Measurements from ENCODE around the gene SGCA. TPM values are rescaled to one million over a fixed set of nuclear protein-coding genes. Genes with fewer than 3 reads are reported as not detected.
A peak's percentile ranks its signal among the peaks of the same experiment; 100 is the strongest.

Gene SGCA
- total RNA-seq, 1 donor from 2014 or later = 137 TPM

GRCh38 chr17:50169121-50169764 is 3.4 kb downstream of the SGCA start:
- Histone ChIP-seq H3K27me3 (ENCODE audit: low read depth) (no peaks in the 10 kb centered on the region), H3K4me3 (no peak overlapping the region), H3K4me1 (peaks cover 82% of the 10 kb centered on the region), H3K9me3 (replicated peaks) (no peaks in the 10 kb centered on the region), H3K36me3 (no peaks in the 10 kb centered on the region), H3K27ac (replicated peaks) (peak overlapping the region; percentile 28)
- intact Hi-C loops (cut with micrococcal nuclease) = loop anchor here (10.0 kb wide), 1 partner anchor 74 kb away; the partner anchor contains the start of gene PDK2
- TF ChIP-seq, protein P1, sequence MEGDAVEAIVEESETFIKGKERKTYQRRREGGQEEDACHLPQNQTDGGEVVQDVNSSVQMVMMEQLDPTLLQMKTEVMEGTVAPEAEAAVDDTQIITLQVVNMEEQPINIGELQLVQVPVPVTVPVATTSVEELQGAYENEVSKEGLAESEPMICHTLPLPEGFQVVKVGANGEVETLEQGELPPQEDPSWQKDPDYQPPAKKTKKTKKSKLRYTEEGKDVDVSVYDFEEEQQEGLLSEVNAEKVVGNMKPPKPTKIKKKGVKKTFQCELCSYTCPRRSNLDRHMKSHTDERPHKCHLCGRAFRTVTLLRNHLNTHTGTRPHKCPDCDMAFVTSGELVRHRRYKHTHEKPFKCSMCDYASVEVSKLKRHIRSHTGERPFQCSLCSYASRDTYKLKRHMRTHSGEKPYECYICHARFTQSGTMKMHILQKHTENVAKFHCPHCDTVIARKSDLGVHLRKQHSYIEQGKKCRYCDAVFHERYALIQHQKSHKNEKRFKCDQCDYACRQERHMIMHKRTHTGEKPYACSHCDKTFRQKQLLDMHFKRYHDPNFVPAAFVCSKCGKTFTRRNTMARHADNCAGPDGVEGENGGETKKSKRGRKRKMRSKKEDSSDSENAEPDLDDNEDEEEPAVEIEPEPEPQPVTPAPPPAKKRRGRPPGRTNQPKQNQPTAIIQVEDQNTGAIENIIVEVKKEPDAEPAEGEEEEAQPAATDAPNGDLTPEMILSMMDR (IDR thresholded peaks at IDR 0.05; ENCODE audit: borderline replicate concordance) = peak; percentile 63
- DNase-seq = no peak

DNA sequence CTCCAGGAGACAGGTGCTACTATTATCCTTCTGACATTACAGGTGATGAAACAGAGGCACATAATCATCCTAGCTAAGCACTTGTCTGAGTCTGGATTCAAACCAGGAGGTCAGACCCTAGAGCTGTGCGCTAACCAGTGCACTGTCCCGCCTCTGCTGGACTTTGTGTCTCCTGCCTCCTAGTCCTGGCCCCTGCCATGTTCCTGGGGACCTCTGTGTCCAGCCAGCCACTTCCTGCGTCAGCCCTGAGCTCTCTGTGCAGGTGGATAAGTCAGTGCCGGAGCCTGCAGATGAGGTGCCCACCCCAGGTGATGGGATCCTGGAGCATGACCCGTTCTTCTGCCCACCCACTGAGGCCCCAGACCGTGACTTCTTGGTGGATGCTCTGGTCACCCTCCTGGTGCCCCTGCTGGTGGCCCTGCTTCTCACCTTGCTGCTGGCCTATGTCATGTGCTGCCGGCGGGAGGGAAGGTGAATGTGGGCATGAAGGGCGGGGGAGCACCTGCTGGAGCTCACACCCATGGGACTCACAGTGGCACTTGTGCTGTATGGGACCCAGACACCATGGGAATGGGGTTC is 4.2 kb downstream of the SGCA start:
- Histone ChIP-seq H3K4me3 (no peak overlapping the region), H3K9me3 (replicated peaks) (no peaks in the 10 kb centered on the region), H3K4me1 (peaks cover 77% of the 10 kb centered on the region), H3K36me3 (no peaks in the 10 kb centered on the region), H3K27me3 (ENCODE audit: low read depth) (no peaks in the 10 kb centered on the region), H3K27ac (replicated peaks) (peak overlapping the region; percentile 70)
- intact Hi-C loops (cut with micrococcal nuclease) = loop anchor here (10.0 kb wide), 1 partner anchor 75 kb away; the partner anchor contains the start of gene PDK2
- no peak for DNase-seq
- TF ChIP-seq, protein P1 (IDR thresholded peaks at IDR 0.05; ENCODE audit: borderline replicate concordance) = no peak

DNA sequence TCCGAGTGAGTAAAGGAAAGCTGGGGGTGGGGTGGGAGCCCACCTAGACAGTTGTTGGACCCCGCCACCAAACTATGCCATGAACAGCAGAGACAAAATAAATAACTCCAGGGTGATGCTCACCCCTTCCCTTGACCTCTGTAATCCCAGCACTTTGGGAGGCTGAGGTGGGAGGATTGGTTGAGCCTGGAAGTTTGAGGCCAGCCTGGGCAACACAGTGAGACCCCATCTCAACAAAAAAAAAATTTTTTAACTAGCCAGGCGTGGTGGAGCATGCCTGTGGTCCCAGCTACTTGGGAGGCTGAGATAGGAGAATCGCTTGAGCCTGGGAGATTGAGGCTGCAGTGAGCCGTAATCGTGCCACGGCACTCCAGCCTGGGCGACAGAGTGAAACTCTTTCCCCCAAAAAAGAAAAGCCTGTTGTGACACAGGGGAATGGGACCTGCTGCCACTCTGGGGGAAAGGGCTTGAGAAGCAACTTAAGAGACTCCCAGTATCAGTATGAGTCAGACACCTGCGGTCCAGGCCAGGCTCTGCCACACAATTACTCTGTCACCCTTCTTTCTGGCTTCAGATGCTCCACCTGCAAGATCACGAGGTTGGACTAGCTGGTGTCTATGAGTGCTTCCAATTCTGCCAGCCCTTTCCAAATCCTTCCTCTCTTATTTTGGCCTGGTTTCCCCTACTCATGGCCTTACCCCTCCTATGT is 5.0 kb downstream of the SGCA start:
- intact Hi-C loops (cut with micrococcal nuclease) = no loop called here
- H3K27ac ChIP-seq (replicated peaks) = peak overlapping the region; percentile 70
- no peaks in the 10 kb centered on the region for H3K9me3 ChIP-seq (replicated peaks)
- no peaks in the 10 kb centered on the region for H3K27me3 ChIP-seq (ENCODE audit: low read depth)
- TF ChIP-seq, protein P1 (IDR thresholded peaks at IDR 0.05; ENCODE audit: borderline replicate concordance) = no peak
- no peaks in the 10 kb centered on the region for H3K36me3 ChIP-seq
- peaks cover 79% of the 10 kb centered on the region for H3K4me1 ChIP-seq
- DNase-seq = no peak
- H3K4me3 ChIP-seq = no peak overlapping the region

DNA sequence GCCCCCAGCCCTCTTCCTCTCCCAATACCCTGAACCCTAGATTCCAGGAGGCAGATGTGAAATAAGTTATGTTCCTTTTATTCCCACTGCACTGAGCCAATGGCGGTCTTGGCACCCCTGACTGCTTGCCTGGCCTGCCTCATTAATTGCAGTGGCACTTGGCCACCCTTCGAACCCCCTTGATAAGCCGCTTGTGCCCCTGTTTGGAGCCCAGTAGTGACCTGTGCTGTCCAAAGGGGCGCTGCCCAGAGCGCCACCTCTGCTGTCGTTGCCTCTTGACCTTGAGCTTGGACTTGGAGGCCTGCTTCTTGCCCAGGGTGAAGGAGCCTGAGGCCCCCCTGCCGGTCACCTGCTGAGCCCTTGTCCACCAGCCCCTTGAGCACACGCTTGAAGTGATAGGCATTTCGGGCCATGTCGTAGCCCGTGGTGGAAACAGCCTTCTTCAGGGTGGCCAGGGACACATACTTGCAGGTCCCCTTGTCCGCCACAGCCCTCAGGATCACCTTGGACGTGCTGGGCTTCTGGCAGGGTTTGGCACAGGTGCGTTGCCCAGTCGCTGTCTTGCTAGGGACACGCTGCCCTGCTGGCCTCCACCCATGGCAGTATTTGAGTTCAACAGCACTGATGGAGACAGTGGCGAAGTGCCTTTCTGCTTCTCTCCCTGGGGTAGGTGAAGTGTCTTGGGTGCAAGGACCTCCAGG is 5.7 kb downstream of the SGCA start:
- Histone ChIP-seq H3K36me3 (no peaks in the 10 kb centered on the region), H3K27ac (replicated peaks) (peak overlapping the region; percentile 70), H3K4me1 (peaks cover 86% of the 10 kb centered on the region), H3K27me3 (ENCODE audit: low read depth) (no peaks in the 10 kb centered on the region), H3K9me3 (replicated peaks) (no peaks in the 10 kb centered on the region), H3K4me3 (no peak overlapping the region)
- TF ChIP-seq, protein P1 (IDR thresholded peaks at IDR 0.05; ENCODE audit: borderline replicate concordance) = no peak
- intact Hi-C loops (cut with micrococcal nuclease) = no loop called here
- DNase-seq = no peak

- Histone ChIP-seq H3K27ac (replicated peaks) (peak overlapping the region; percentile 70), H3K4me1 (peaks cover 90% of the 10 kb centered on the region), H3K36me3 (no peaks in the 10 kb centered on the region), H3K4me3 (no peak overlapping the region), H3K9me3 (replicated peaks) (no peaks in the 10 kb centered on the region), H3K27me3 (ENCODE audit: low read depth) (no peaks in the 10 kb centered on the region)
- TF ChIP-seq, protein P1 (IDR thresholded peaks at IDR 0.05; ENCODE audit: borderline replicate concordance) = no peak
- no peak for DNase-seq
- intact Hi-C loops (cut with micrococcal nuclease) = no loop called here
These were observed 6.3 kb downstream of the SGCA start for GRCh38 chr17:50172130-50172529.
